ENCODE data around the gene EZR.
"Not testable (repeated sequence)": the region's sequence is repeated elsewhere in the genome, so short reads cannot be mapped to it uniquely, and the experiment has no call there.

Gene EZR

GRCh38 chr6:158830736-158831135 lies 11.6 kb upstream of the EZR start:
- H3K27ac ChIP-seq: no peak overlapping the region
- DNase-seq (ENCODE audit: low spot score): no peak
- CTCF ChIA-PET: interaction anchor here (0.6 kb wide), 2 partner anchors 13 to 306 kb away, joined by 3 to 4 read pairs; no protein-coding TSS in a partner anchor
- POLR2A ChIA-PET (ENCODE audit: low non-redundant PET): interaction anchor here (0.7 kb wide), 1 partner anchor 39 kb away, joined by 3 read pairs; no protein-coding TSS in a partner anchor
- TF ChIP-seq, protein P1, sequence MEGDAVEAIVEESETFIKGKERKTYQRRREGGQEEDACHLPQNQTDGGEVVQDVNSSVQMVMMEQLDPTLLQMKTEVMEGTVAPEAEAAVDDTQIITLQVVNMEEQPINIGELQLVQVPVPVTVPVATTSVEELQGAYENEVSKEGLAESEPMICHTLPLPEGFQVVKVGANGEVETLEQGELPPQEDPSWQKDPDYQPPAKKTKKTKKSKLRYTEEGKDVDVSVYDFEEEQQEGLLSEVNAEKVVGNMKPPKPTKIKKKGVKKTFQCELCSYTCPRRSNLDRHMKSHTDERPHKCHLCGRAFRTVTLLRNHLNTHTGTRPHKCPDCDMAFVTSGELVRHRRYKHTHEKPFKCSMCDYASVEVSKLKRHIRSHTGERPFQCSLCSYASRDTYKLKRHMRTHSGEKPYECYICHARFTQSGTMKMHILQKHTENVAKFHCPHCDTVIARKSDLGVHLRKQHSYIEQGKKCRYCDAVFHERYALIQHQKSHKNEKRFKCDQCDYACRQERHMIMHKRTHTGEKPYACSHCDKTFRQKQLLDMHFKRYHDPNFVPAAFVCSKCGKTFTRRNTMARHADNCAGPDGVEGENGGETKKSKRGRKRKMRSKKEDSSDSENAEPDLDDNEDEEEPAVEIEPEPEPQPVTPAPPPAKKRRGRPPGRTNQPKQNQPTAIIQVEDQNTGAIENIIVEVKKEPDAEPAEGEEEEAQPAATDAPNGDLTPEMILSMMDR (conservative IDR thresholded peaks at IDR 0.05; ENCODE audit: low read depth): no peak

DNA sequence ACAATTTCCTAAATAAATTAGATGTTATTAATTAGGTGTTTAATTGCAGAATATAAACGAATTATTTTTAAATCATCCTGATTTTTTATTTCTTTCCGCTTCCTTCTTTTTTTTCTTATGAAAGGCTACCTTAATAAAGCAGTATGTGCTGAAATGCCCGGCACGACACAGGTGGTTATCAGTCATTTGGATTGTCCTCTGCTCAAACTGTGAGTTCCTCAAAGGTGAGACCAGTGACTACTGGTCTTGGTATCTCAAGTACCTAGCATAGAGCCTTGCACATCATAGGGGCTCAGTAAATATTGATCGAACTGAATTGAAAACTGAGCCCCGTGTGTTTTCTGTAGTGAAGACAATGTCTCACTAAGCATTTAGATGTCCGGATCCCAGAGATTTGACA lies 9.6 kb upstream of the EZR start:
- TF ChIP-seq, protein P1 (conservative IDR thresholded peaks at IDR 0.05; ENCODE audit: low read depth): no peak
- ChIA-PET POLR2A (ENCODE audit: low non-redundant PET) (no interaction called here), CTCF (no interaction called here)
- DNase-seq (ENCODE audit: low spot score): no peak
- no peak overlapping the region for H3K27ac ChIP-seq

- ChIA-PET POLR2A (ENCODE audit: low non-redundant PET) (no interaction called here), CTCF (no interaction called here)
- TF ChIP-seq, protein P1 (conservative IDR thresholded peaks at IDR 0.05; ENCODE audit: low read depth): no peak
- no peak for DNase-seq (ENCODE audit: low spot score)
- no peak overlapping the region for H3K27ac ChIP-seq
Observed at GRCh38 chr6:158826819-158827501, 7.8 kb upstream of the EZR start.

- TF ChIP-seq, protein P1 (conservative IDR thresholded peaks at IDR 0.05; ENCODE audit: low read depth): no peak
- H3K27ac ChIP-seq: peak overlapping the region; percentile 5; the same call in 1 of the 2 replicates
- ChIA-PET CTCF (no interaction called here), POLR2A (ENCODE audit: low non-redundant PET) (no interaction called here)
- no peak for DNase-seq (ENCODE audit: low spot score)
Observed at GRCh38 chr6:158825951-158826306, 6.8 kb upstream of the EZR start.

- H3K27ac ChIP-seq: peak overlapping the region; percentile 5; the same call in 1 of the 2 replicates
- CTCF ChIA-PET: interaction anchor here (0.9 kb wide), 1 partner anchor 129 kb away, joined by 3 read pairs; no protein-coding TSS in a partner anchor
- POLR2A ChIA-PET (ENCODE audit: low non-redundant PET): no interaction called here
- no peak for DNase-seq (ENCODE audit: low spot score)
- TF ChIP-seq, protein P1 (conservative IDR thresholded peaks at IDR 0.05; ENCODE audit: low read depth): no peak
Observed at GRCh38 chr6:158825038-158825950, 6.1 kb upstream of the EZR start.

DNA sequence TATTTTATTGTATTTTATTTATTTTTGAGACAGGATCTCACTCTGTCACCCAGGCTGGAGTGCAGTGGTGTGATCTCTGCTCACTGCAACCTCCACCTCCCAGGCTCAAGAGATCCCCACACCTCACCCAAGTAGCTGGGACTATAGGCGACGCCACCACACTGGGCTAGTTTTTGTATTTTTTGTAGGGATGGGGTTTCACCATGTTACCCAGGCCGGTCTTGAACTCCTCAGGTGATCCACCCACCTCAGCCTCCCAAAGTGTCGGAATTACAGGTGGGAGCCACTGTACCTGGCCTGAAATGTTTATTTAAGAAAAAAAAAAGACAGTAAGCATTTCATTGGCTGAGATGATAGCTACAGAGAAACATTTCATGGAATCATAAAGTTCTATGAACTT lies 4.4 kb upstream of the EZR start:
- POLR2A ChIA-PET (ENCODE audit: low non-redundant PET); DNase-seq (ENCODE audit: low spot score); H3K27ac ChIP-seq: not testable (repeated sequence)
- CTCF ChIA-PET: interaction anchor here (0.6 kb wide), 1 partner anchor 86 kb away, joined by 4 read pairs; no protein-coding TSS in a partner anchor

Data from RWPE1 (cell line).